ENCODE data around the gene GPRIN1. TPM values are rescaled to one million over a fixed set of nuclear protein-coding genes. Genes with fewer than 3 reads are reported as not detected.

GPRIN1 gene
- total RNA-seq, 1 donor from 2014 or later, result 2.1 TPM

- H3K27ac Mint-ChIP-seq (ENCODE audit: unreplicated experiment), result no peak overlapping the region
- H3K4me3 Mint-ChIP-seq (ENCODE audit: unreplicated experiment), result no peak overlapping the region
- peaks cover 28% of the 10 kb centered on the region for H3K27me3 Mint-ChIP-seq (ENCODE audit: low read depth)
- H3K9me3 Mint-ChIP-seq (ENCODE audit: low read depth), result no peaks in the 10 kb centered on the region
- no peaks in the 10 kb centered on the region for H3K36me3 Mint-ChIP-seq (ENCODE audit: low read depth)
- H3K4me1 Mint-ChIP-seq (ENCODE audit: low read depth), result peaks cover 20% of the 10 kb centered on the region
- no peak for DNase-seq (ENCODE audit: low spot score)
- TF ChIP-seq CTCF (IDR thresholded peaks at IDR 0.05), result no peak
Observed at GRCh38 chr5:176616511-176616910, 6.6 kb upstream of the GPRIN1 start.

- H3K4me1 Mint-ChIP-seq (ENCODE audit: low read depth), result peaks cover 13% of the 10 kb centered on the region
- peaks cover 22% of the 10 kb centered on the region for H3K27me3 Mint-ChIP-seq (ENCODE audit: low read depth)
- H3K4me3 Mint-ChIP-seq (ENCODE audit: unreplicated experiment), result no peak overlapping the region
Observed at GRCh38 chr5:176614805-176615478, 5.0 kb upstream of the GPRIN1 start.

DNA sequence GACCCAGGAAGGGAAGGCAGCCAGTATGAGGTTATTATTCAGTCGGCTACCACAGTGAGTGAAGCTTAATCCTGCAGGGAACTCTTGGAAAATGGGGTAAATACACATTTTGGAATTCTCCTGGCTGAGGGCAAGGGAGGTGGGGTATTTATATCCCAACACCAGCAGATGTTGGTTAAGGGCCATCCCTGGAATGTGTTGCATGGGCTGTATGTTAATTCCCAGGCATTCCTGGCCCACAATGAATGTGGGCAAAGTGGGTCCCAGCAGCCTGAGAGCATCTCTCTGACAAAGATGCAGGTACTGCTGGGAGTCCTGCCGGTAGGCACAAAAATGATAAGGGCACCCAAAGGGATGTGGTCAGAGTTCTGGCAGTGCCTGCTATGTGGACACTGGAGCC lies 2.9 kb upstream of the GPRIN1 start:
- peaks cover 20% of the 10 kb centered on the region for H3K4me1 Mint-ChIP-seq (ENCODE audit: low read depth)
- H3K27ac Mint-ChIP-seq (ENCODE audit: unreplicated experiment), result no peak overlapping the region
- no peaks in the 10 kb centered on the region for H3K36me3 Mint-ChIP-seq (ENCODE audit: low read depth)
- TF ChIP-seq CTCF (IDR thresholded peaks at IDR 0.05), result no peak
- no peak overlapping the region for H3K4me3 Mint-ChIP-seq (ENCODE audit: unreplicated experiment)
- peaks cover 17% of the 10 kb centered on the region for H3K27me3 Mint-ChIP-seq (ENCODE audit: low read depth)
- DNase-seq (ENCODE audit: low spot score), result no peak
- no peaks in the 10 kb centered on the region for H3K9me3 Mint-ChIP-seq (ENCODE audit: low read depth)

More at GRCh38 chr5:176614805-176615478, 5.0 kb upstream of the GPRIN1 start:
- no peak for TF ChIP-seq CTCF (IDR thresholded peaks at IDR 0.05)
- DNase-seq (ENCODE audit: low spot score), result no peak
- Mint-ChIP-seq H3K36me3 (ENCODE audit: low read depth) (no peaks in the 10 kb centered on the region), H3K9me3 (ENCODE audit: low read depth) (no peaks in the 10 kb centered on the region), H3K27ac (ENCODE audit: unreplicated experiment) (peak overlapping the region; percentile 32)

DNA sequence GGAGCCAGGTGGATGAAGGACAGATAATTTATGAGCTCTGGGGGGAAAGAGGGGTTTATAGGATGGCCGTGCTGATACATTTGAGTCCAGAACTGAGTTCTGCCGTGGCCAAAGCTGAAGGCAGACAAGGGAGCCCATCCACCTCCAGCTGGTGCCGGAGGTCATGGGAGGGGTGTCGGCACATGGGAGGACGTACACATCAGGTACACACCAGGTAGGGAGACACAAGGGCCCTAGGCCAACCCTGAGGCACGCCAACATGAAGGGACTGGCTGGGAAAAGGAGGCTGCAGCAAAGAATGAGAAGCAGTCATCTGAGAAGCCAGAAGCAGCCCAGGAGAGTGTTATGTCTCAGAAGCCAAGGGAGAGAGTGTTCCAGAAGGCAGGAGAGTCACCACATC lies 2.1 kb upstream of the GPRIN1 start:
- no peak for DNase-seq (ENCODE audit: low spot score)
- H3K27me3 Mint-ChIP-seq (ENCODE audit: low read depth), result peaks cover 8% of the 10 kb centered on the region
- no peaks in the 10 kb centered on the region for H3K36me3 Mint-ChIP-seq (ENCODE audit: low read depth)
- H3K9me3 Mint-ChIP-seq (ENCODE audit: low read depth), result no peaks in the 10 kb centered on the region
- no peak for TF ChIP-seq CTCF (IDR thresholded peaks at IDR 0.05)
- H3K27ac Mint-ChIP-seq (ENCODE audit: unreplicated experiment), result no peak overlapping the region
- H3K4me3 Mint-ChIP-seq (ENCODE audit: unreplicated experiment), result no peak overlapping the region
- peaks cover 20% of the 10 kb centered on the region for H3K4me1 Mint-ChIP-seq (ENCODE audit: low read depth)

DNA sequence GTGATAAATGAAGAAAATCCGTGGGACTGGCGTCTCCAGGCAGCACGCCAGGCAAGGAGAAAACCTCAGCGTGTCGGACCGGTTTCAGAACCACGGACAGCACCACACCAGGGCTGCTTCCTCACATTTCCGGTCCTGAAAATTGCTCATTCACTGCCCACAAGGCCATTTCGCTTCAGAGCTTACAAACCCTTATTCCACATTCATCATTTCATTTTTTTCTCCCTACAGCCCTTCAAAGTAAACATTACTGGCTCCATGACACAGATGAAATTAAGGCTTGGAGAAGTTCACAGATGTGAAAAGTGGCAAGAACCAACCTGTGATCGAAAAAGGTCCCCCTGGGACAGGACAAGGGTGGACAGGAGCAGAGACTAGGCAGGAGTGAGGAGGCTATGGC lies 1.5 kb upstream of the GPRIN1 start:
- H3K36me3 Mint-ChIP-seq (ENCODE audit: low read depth), result no peaks in the 10 kb centered on the region
- H3K27ac Mint-ChIP-seq (ENCODE audit: unreplicated experiment), result peak overlapping the region; percentile 60
- H3K9me3 Mint-ChIP-seq (ENCODE audit: low read depth), result no peaks in the 10 kb centered on the region
- H3K4me3 Mint-ChIP-seq (ENCODE audit: unreplicated experiment), result no peak overlapping the region
- H3K4me1 Mint-ChIP-seq (ENCODE audit: low read depth), result peaks cover 20% of the 10 kb centered on the region
- DNase-seq (ENCODE audit: low spot score), result no peak
- TF ChIP-seq CTCF (IDR thresholded peaks at IDR 0.05), result no peak
- peaks cover 4% of the 10 kb centered on the region for H3K27me3 Mint-ChIP-seq (ENCODE audit: low read depth)
